ENCODE measurements around the gene C10orf95. TPM values are rescaled to one million over a fixed set of nuclear protein-coding genes. Genes with fewer than 3 reads are reported as not detected.

Gene C10orf95
- total RNA-seq, 1 donor from 2014 or later: not detected

DNA sequence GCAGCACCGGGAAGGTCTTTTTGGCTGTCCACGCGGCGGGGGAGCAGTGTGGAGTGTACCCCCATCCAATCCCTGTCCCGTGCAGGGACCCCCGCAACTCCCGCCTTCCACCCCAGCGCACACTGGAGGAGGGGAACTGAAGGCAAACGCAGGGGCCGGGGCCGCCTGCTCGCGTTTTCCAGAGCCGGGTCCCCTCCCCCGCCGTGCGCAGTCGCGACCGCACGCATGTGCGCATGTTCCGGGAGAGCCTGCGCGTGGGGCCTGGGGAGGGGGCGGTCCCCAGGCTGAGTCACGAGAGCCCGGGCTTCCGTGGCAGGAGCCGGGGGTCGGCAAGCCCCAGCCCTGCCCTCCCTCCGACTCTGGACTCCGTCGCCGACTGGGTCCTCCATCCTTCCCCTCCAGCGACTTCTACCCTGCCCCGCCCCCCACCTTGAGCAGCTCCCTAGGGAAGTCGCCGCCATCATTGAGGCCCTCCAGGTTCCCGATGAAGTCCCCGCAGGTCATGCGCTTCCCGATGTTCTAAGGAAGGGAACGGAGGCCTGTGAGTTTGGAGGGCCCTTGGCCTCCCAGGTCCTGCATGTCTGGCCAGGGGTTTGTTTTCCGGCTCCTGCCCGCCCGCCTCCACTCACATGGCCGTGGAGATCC lies 40.8 kb downstream of the C10orf95 start:
- peak in 1 of 2 experiments; percentile 77 for DNase-seq (ENCODE audit: low spot score in 2 of 2, unreplicated experiment in 2 of 2)

GRCh38 chr10:102409604-102410428 lies 41.5 kb downstream of the C10orf95 start:
- H3K9me3 Mint-ChIP-seq: no peaks in the 10 kb centered on the region
- peak overlapping the region; percentile 61 for H3K4me3 Mint-ChIP-seq
- H3K27me3 Mint-ChIP-seq (ENCODE audit: low read depth): peaks cover 86% of the 10 kb centered on the region
- TF ChIP-seq, protein P1, sequence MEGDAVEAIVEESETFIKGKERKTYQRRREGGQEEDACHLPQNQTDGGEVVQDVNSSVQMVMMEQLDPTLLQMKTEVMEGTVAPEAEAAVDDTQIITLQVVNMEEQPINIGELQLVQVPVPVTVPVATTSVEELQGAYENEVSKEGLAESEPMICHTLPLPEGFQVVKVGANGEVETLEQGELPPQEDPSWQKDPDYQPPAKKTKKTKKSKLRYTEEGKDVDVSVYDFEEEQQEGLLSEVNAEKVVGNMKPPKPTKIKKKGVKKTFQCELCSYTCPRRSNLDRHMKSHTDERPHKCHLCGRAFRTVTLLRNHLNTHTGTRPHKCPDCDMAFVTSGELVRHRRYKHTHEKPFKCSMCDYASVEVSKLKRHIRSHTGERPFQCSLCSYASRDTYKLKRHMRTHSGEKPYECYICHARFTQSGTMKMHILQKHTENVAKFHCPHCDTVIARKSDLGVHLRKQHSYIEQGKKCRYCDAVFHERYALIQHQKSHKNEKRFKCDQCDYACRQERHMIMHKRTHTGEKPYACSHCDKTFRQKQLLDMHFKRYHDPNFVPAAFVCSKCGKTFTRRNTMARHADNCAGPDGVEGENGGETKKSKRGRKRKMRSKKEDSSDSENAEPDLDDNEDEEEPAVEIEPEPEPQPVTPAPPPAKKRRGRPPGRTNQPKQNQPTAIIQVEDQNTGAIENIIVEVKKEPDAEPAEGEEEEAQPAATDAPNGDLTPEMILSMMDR (IDR thresholded peaks at IDR 0.05; ENCODE audit: unreplicated experiment): no peak
- no peaks in the 10 kb centered on the region for H3K36me3 Mint-ChIP-seq
- no peak for DNase-seq (ENCODE audit: low spot score in 2 of 2, unreplicated experiment in 2 of 2)
- H3K4me1 Mint-ChIP-seq: peaks cover 24% of the 10 kb centered on the region
- peak overlapping the region; percentile 26 for H3K27ac Mint-ChIP-seq

More for the DNA sequence above, 40.8 kb downstream of the C10orf95 start:
- peaks cover 24% of the 10 kb centered on the region for H3K4me1 Mint-ChIP-seq
- H3K27me3 Mint-ChIP-seq (ENCODE audit: low read depth): peaks cover 91% of the 10 kb centered on the region
- no peaks in the 10 kb centered on the region for H3K9me3 Mint-ChIP-seq
- no peaks in the 10 kb centered on the region for H3K36me3 Mint-ChIP-seq
- TF ChIP-seq, protein P1 (IDR thresholded peaks at IDR 0.05; ENCODE audit: unreplicated experiment): no peak
- peak overlapping the region; percentile 72 for H3K27ac Mint-ChIP-seq
- peak overlapping the region; percentile 61 for H3K4me3 Mint-ChIP-seq

DNA sequence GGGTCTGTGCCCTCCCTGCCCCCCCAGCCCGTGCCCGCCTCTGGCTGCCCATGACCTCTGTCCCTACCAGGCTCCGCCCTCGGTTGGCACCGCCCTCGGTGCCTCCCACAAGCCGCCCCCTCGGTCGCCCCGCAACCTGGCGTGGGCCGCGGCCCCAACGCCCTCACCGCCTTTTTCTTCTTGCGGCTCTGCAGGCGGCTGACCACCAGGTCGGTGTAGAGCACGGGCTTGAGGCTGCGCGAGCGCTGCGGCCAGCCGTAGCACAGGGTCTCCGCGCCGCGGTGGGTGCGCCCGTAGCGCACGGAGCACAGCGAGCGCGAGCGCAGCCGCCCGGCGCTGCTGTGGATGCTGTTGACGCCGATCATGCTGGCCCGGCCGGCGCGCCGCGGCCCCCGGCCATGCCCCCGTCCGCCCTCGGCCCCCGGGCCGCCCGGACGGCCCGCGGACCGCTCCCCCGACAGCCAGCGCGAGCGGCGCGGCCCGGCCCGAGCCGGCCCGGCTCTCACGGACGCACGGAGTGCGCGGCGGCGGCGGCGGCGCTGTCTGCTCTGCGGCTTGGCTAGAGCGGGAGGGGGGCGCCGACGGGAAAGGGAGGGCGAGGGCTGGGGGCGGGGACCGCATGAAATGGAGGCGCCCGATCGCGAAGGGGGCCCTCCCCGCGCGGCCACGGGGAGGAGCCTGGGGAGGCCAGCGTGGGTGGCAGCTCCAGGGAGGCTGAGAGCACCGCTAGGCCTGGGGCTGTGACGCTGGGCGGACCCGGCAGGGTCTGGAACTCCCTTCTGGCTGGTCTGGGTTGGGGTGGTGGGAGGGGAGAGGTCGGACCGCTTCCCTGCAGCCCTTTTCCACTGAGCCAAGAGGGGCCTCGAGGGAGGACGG lies 42.4 kb downstream of the C10orf95 start:
- Mint-ChIP-seq H3K9me3 (no peaks in the 10 kb centered on the region), H3K4me3 (peak overlapping the region; percentile 61), H3K4me1 (peaks cover 24% of the 10 kb centered on the region), H3K27me3 (ENCODE audit: low read depth) (peaks cover 78% of the 10 kb centered on the region), H3K27ac (peak overlapping the region; percentile 26), H3K36me3 (no peaks in the 10 kb centered on the region)
- TF ChIP-seq, protein P1 (IDR thresholded peaks at IDR 0.05; ENCODE audit: unreplicated experiment): no peak
- peak; percentile 57 to 74 for DNase-seq (ENCODE audit: low spot score in 2 of 2, unreplicated experiment in 2 of 2)

- H3K9me3 Mint-ChIP-seq: no peaks in the 10 kb centered on the region
- H3K4me3 Mint-ChIP-seq: peak overlapping the region; percentile 60
- DNase-seq (ENCODE audit: low spot score in 2 of 2, unreplicated experiment in 2 of 2): no peak
- peaks cover 24% of the 10 kb centered on the region for H3K4me1 Mint-ChIP-seq
- H3K36me3 Mint-ChIP-seq: no peaks in the 10 kb centered on the region
- H3K27me3 Mint-ChIP-seq (ENCODE audit: low read depth): peaks cover 70% of the 10 kb centered on the region
- TF ChIP-seq, protein P1 (IDR thresholded peaks at IDR 0.05; ENCODE audit: unreplicated experiment): no peak
- H3K27ac Mint-ChIP-seq: peak overlapping the region; percentile 66
Observed at GRCh38 chr10:102408131-102408727, 43.1 kb downstream of the C10orf95 start.

All from mesothelial cell of epicardium (in vitro differentiated cells).